ENCODE results near the gene RAB3GAP1.

The RAB3GAP1 gene

DNA sequence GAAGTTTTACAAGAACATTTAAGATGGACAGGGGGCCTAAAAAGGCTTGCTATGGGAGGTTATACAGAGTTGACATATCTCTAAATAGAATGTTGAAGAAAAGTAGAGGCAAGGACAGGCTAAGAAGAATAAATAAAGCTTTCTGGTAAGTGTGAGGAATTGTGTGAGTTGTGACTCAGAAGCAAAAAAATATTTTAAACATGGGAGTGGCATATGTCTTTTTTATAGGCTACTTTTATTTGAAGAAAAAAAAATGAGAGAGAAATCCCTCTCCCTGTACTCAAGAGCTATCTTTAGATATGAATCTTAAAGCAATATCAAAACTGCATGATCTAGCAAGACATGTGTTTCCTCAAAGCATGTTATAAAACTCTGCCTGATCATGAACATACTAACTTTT, 41.1 kb downstream of the RAB3GAP1 start:
- no peak for TF ChIP-seq CTCF (conservative IDR thresholded peaks at IDR 0.05; ENCODE audit: low read depth, low read length)
- DNase-seq (ENCODE audit: low read depth) = peak; percentile 7
- no peak overlapping the region for H3K4me3 ChIP-seq (ENCODE audit: low read depth, low read length)

DNA sequence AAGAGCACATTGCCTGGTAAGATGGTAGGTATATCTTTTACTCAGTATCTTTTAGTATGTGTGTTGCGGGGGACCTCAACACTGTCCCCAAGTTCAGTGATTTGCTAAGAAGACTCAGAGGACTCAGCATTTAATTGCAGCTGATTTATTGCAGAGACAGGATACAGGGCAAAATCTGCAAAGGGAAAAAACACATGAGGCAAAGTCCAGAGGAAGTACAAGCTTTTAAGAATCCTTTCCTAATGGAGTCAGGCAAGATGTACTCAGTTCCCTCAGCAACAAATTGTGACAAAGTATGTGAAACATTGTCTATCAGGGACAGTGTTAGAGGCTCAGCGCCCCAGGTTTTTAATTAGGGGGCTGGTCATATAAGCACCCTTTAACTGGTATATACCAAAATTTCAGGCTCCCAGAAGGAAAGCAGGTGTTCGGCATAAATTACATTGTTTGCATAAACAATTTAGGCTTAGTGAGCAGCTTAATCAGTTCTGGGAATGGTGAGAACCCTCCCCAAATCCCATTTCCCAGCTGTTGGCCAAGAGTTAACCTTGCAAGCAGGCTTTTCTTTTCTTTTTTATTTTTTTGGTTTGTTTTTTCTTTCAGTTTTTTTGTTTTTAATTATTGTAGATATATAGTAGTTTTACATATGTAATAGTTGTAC, 41.7 kb downstream of the RAB3GAP1 start:
- no peak for DNase-seq (ENCODE audit: low read depth)
- no peak for TF ChIP-seq CTCF (conservative IDR thresholded peaks at IDR 0.05; ENCODE audit: low read depth, low read length)
- H3K4me3 ChIP-seq (ENCODE audit: low read depth, low read length) = no peak overlapping the region

DNA sequence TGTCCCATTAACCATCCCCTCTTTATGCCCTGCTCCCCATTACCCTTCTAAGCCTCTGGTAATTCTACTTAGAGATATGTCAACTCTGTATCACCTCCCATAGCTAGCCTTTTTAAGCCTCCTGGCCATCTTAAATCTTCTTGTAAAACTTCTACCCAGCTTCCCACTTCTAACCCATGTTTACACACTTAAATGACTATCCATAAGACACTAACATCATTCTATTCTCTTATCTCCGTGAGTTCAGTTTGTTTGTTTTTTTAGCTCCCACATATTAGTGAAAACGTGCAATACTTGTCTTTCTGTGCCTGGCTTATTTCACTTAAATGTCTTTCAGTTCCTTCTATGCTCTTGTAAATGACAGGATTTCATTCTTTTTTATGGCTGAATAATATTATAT, 42.4 kb downstream of the RAB3GAP1 start:
- TF ChIP-seq CTCF (conservative IDR thresholded peaks at IDR 0.05; ENCODE audit: low read depth, low read length) = no peak
- no peak for DNase-seq (ENCODE audit: low read depth)

DNA sequence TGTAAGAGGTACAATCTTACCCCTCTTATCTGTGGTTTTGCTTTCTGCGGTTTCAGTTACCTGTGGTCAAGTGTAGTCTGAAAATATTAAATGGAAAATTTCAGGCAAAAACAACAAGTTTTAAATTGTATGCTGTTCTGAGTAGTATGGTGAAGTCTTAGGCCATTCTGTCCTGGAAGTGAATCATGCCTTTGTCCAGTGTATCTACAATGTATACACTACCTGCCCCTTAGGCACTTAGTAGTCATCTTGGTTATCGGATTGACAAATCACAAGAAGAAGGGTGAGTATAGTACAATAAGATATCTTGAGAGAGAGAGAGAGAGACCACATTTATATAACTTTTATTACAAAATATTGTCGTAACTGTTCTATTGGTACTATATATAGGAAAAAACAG, 43.5 kb downstream of the RAB3GAP1 start:
- no peak for DNase-seq (ENCODE audit: low read depth)
- H3K4me3 ChIP-seq (ENCODE audit: low read depth, low read length) = no peak overlapping the region
- TF ChIP-seq CTCF (conservative IDR thresholded peaks at IDR 0.05; ENCODE audit: low read depth, low read length) = no peak

More for the DNA sequence above, 42.4 kb downstream of the RAB3GAP1 start:
- H3K4me3 ChIP-seq (ENCODE audit: low read depth, low read length) = no peak overlapping the region

GRCh38 chr2:135096665-135097446, 44.8 kb downstream of the RAB3GAP1 start:
- TF ChIP-seq CTCF (conservative IDR thresholded peaks at IDR 0.05; ENCODE audit: low read depth, low read length) = no peak
- DNase-seq (ENCODE audit: low read depth) = peak; percentile 54
- no peak overlapping the region for H3K4me3 ChIP-seq (ENCODE audit: low read depth, low read length)

- H3K4me3 ChIP-seq (ENCODE audit: low read depth, low read length) = no peak overlapping the region
- DNase-seq (ENCODE audit: low read depth) = no peak
- no peak for TF ChIP-seq CTCF (conservative IDR thresholded peaks at IDR 0.05; ENCODE audit: low read depth, low read length)
Measured at GRCh38 chr2:135097532-135098231, 45.6 kb downstream of the RAB3GAP1 start.
